ENCODE measurements around the gene ANXA11. TPM values are rescaled to one million over a fixed set of nuclear protein-coding genes. Genes with fewer than 3 reads are reported as not detected.

ANXA11 gene
- total RNA-seq, 1 experiment from 2014 or later = 66.1 TPM

DNA sequence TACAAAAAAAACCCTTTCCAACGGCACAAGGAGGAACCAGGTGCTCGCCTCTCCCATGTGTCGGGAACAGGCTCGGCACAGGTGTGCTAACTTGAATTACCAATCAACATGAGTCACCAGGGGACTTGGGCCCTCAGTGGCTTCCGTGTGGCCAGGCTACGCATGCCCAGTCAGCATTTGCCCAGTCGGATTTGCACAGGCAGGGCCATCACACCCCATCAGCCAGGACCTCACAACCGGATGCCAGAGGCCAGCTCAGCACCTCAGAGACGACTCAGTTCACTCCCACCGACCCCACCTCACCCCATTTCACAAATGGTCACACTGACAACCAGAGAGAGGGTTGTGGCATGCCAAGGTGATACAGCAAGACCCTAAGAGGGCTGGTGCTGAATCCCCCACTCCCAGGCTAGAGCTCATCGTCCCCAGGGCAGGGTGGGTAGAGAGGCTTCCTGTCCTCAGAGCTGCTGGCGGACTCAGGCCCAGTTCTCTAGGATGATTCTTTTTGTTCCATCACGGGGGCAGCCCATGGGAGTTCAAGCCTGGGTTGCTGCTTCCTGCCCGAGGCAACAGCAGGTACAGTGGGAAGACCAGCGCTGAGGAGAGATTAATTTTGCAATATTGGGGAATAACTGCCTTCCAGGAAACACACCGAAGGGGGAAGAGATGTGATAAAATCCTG, 13.6 kb downstream of the ANXA11 start:
- no peak for DNase-seq (ENCODE audit: extremely low read depth, low read depth)

DNA sequence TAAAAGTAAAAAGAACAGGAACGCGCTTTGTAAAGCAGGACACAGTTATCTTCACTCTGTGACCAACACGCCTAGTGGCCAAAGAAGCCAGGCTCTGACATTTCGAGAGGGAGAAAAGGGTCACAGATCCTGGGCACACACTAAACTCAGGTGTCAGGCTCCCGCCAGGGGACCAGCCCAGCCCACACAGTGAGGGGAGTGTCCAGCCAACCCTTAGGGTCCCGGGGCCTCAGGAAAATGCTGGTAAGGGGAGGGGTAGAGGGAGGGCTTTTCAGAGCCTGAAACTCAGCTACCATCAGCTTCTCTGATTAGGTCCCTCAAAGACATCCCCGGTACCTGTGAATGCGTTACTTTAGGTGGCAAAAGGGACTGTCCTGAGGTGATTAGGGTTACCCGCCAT, 16.6 kb downstream of the ANXA11 start:
- DNase-seq (ENCODE audit: extremely low read depth, low read depth) = no peak

DNA sequence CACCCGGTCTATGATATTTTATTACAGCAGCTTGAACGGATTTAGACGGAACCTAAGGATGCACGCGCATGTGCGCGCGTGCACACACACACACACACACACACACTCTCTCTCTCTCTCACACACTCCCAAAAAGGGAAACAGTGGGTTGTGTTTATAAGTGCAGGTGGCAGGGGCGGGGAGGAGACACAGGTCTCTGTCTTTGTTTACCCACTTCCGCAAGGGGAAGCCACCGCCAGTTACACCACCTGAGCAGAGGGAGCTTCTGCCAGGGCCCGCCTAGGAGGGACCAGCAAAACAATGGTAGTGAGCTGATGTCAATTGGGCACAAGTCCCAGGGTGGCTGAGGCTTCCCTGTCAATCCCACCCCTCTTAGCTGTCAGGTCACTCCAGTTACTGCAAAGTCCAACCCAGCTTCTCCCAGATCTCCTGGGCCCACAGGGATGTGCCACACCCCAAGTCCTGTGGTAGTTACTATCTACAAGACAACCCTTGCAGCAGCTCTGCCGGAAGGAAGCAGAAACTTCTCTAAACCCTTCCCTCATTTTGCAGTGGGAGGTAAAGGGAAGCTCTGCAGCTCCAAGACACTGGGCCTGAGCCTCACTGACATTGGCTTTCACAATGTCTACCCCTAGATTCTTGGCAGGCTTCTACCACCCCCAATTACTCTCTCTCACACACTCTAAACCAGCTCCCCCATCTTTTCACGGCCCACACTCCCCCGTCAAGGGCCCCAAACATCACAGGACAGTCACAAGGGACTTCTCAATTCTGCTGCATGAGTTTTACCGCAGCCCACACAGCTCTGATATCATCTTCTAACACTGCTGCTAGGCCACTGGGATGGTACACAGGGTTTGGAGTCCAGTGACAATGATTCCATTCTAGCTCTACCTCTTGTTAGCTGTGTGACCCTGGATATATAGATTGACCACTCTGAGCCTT, 17.6 kb downstream of the ANXA11 start:
- no peak for DNase-seq (ENCODE audit: extremely low read depth, low read depth)

DNA sequence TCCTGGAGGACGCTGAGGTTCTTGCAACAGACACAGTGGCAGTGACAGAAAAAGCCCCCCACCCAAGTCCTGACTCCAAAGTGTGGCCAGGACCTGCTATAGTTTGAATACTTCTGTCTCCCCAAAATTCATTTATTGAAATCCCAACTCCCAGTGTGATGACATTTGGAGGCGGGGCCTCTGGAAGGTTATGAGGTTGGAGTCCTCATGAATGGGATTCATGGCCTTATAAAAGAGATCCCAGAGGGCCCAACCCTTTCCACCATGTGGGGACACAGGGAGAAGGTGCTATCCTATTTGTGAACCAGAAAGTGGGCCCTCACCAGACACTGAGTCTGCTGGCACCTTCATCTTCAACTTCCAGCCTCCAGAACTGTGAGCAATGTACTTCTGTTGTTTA, 18.3 kb downstream of the ANXA11 start:
- no peak for DNase-seq (ENCODE audit: extremely low read depth, low read depth)

DNA sequence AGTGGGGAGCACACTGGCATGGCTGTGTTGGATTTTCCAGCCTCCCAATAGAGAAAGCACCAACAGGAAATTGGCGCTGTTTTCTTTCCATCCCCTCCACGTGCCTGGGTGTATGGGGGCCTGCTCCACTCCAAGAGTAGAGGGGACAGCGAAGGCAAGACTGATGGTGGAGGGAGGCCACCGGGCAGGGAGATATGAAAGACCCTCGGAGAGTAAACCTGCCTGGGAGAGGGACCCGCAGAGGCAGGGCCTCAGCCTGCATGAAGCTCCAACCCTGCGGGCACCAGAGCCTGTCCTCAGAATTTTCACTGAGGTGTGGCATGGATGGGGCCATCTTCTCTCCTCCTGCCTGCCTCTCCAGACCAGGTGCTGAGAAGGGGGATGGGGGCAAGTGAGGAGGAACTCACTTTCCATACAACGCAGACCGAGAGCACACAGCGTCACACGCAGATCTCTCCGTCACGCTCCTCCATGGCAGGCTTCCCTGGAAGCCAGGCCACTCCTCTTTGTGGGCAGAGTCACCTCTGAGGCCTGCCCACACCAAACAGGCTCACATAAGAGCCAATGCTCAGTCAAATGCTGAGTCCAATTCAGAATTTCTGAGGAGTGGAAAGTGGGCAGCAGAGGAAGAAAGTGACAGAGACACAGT, 18.8 kb downstream of the ANXA11 start:
- DNase-seq (ENCODE audit: extremely low read depth, low read depth) = no peak

DNA sequence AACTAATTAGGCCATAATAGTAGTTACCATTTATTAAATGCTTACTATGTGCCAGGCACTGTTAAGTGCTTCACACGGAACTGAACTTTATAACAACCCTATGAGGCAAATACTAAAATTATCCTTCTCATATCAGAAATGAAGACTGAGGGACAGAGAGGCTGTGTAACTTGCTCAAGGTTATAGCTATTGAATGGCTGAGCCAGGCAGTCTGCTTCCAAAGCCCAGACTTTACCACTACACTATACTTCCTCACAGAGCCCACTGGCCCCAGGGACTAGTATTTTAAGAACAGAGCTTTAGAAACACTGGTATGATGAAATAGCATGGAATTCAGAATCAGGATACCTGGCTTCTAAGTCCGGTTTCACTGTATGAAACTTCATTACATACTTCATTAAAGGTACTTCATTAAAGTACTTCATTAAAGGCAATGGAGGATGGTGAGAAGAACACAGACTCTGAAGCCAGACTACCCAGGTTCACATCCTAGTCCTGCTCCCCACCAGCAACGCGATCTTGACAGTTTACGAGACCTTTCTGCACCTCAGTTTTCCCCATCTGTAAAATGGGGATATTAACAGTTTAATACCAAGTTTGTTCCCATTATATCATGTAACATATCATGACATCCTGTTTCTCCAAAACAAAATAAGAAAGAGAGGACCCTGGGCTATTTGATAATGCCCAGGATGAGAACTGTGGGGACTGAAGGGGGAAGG, 19.6 kb downstream of the ANXA11 start:
- no peak for DNase-seq (ENCODE audit: extremely low read depth, low read depth)

DNA sequence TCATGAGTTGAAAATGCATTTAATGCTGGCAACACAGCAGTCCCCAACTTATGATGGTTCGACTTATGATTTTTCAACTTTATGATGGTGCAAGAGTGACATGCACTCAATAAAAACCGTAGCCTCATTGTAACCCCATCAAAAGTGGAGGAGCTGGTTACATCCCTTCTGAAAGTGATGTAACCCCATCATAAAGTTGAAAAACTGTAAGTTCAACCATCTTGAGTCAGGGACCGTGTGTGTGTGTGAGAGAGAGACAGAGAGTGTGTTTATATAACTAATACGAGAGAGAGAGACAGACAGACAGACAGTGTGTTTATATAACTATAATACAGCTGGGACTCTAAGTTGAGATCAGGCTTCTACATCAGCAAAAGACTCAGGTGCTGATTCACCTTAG, 21.0 kb downstream of the ANXA11 start:
- no peak for DNase-seq (ENCODE audit: extremely low read depth, low read depth)

DNA sequence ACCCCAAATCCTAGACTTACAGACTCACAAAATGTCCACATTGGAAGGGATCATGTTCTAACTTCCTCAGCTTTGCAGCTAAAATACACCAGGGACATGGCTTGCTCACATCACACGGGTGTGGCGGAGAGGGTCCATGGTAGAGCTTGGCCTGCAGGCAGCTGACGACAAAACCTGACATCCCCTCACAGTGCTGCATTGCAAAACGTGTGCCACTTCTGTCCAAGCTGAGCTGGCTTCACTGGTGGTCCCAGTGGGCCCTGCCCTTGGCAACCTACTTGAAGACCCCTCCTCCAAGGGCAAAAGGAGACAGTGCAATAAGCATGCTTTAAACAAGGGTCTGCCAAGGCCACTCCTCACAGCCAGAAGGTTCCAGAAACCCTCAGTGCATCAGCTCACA, 21.9 kb downstream of the ANXA11 start:
- no peak for DNase-seq (ENCODE audit: extremely low read depth, low read depth)

DNA sequence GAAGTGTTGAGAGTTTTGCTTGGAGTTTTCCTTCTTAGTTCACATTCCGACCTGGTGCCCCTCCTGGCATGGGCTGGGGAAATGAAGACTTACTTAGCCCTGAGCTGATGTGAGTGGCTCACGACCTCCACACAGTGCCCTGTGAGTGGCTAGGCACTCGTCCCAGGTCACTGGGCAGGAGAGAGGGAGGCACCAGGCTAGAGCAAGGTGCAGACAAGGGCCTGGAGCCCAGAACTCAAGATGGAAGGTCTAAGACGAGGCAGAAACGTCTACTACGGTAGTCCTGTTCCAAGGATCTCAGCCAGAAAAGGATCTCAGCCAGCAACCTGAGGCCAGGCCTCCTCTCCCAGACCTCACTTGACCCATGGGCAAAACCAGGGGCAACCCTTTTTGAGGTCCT, 22.4 kb downstream of the ANXA11 start:
- DNase-seq (ENCODE audit: extremely low read depth, low read depth) = no peak

DNA sequence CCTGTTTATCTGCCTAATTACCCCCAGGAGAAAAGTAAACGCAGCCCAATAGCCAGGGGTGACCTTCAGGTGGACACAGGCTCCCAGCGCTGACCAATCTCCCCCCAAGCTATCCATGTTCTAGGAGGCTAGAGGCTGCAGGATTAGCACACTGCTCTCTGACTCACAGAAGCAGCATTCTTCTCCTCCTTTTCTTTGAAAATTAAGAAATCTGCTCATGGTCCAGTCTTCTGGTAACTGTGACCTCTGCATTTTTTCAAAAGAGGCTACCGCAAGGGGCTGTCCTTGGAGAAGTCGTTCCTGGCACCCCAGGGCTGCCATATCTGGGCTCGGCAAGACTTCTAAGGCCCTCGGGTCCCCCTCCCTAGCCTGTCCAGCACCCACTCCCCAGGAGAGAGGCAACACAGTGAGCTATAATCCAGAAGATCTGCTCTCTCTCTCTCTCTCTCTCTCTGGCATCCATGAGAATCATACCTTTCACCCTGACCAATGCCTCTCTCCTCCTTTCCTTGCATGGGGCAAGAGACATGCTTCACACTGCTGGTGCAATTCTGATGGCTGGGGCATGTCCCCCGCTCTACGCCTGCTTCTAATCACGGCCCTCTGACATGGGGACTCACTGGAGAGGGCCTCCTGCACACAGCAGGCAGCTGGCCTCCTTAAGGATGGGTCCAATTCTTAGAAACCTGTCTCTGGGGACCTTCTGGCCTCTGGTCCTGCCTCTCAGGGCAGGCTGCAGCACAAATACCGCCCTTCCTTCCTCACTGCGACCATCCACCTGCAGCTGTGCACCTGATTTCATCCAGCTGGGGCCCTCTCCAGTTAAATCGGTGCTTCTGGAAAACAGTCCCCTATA, 27.3 kb downstream of the ANXA11 start:
- DNase-seq (ENCODE audit: extremely low read depth, low read depth) = no peak

DNA sequence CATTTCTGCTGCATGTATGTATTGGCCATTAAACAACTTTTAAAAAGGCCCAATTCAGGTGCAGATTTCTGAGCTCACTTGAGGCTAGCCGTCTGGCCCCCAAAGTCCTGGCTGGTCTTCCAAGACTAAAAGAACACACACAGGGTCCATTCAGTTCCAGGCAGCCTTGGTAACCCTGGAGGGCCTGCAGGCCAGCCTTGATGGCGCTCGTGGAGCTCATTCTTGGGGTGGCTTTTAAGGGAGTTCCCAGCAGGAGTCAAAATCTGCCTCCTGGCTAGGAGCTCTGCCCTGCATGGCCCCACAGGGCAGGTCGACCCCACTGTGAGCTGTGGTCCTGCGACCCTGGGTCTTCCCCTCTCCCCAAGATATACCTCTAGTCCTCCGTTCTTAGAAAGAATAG, 28.8 kb downstream of the ANXA11 start:
- DNase-seq (ENCODE audit: extremely low read depth, low read depth) = no peak

DNA sequence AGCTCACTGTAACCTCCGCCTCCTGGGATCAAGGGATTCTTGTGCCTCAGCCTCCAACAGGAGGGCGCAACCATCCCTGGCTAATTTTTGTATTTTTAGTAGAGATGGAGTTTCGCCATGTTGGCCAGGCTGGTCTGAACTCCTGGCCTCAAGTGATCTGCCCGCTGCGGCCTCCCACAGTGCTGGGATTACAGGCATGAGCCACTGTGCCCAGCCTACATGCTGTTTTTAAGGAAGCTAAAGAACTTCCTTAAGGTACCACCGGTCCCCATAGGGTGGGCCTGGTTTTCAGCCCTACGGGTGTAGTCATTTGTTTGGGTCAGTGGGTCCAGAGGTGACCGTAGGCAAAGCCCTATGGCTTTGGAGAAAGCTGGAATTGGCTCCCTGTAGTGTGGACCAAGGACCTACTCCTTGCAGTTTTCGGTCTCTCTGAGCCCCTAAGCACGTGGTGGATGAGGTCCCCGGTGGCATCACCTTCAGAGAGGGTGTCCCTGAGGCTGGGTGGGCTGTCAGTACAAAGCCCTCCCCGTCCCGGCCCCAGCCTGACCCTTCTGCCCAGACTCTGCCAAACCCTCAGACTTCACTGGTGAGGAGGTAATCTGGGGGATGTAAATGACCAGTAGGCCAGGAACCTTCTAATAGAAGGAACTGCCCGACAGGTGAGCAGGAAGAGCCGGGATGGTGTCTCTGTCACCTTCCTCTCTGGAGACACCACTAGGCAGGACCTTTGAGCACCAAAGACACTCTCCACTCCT, 30.5 kb downstream of the ANXA11 start:
- no peak for DNase-seq (ENCODE audit: extremely low read depth, low read depth)

DNA sequence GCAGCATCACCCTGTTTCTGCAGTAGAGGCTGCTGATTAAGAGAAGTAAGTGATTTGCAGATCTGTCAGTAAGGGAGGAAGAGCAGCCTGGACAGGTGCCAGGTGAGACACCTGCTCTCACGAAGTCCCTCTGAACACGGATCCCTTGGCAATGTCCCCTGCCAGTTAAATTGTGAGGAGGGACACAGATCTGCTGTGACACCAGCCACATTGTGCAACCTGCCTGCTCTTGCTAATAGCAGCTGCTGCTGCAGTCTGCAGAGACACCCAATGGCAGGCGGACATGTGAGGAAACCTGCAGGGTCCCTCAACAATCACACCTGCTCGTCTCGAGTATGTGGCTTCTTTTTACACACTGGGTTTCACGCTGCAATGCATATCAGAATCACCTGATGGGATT, 31.9 kb downstream of the ANXA11 start:
- no peak for DNase-seq (ENCODE audit: extremely low read depth, low read depth)

DNA sequence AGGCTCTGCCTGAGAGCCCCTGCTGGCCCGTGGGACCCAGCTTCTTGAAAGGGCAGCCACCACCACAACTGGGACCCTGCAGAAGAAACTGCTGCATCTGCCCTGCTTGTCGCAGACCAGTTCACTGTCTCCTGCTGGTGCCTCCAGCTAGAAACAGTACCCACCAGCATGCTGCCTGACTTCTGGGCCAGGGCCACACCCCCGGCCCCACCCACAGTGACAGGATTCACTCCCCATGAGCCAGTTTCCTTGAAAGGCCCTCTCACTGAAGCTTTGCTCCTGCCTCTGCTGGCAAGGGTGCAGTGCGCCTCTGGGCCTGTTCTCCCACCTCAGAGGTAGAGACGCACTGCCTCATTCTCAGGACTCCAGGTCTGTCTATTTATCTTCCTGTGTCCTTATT, 32.4 kb downstream of the ANXA11 start:
- DNase-seq (ENCODE audit: extremely low read depth, low read depth) = no peak

DNA sequence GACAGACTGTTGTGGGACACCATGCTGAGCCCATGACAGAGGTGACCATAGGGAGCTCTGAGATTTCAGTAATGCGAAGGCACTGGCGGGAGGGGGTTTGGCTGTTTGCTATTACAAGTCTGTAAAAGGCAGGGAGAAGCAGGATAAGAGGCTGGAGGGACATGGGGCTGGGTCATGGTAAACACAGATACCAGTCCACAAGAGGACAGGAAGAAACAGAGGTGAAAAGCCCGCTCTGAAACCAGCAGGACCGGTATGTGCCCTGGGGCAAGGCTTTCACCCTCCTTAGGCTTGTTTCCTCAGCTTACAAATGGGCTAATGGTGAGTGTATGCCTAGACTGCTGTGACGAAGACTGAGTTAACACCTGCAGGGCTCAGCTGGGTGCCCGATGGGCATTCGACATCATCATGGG, 34.1 kb downstream of the ANXA11 start:
- no peak for DNase-seq (ENCODE audit: extremely low read depth, low read depth)

DNA sequence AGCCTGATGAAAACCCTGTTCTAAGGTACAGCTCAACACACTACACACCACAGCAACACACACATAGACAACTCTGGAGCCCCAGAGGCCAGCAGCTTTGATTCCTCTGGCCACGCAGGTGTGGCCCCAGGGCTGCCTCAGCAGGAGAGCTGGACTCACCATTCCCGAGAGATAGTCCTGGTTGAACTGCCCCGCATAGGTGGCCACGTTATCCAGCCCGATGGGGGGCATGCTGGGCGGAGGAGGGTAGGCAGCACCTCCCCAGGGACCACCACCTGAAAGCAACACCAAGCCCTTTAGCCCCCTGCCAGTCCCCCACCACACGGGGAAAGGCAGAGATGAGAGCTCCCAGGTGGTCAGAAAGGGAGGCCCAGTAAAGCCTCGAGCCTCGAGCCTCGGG, 34.7 kb downstream of the ANXA11 start:
- no peak for DNase-seq (ENCODE audit: extremely low read depth, low read depth)

DNA sequence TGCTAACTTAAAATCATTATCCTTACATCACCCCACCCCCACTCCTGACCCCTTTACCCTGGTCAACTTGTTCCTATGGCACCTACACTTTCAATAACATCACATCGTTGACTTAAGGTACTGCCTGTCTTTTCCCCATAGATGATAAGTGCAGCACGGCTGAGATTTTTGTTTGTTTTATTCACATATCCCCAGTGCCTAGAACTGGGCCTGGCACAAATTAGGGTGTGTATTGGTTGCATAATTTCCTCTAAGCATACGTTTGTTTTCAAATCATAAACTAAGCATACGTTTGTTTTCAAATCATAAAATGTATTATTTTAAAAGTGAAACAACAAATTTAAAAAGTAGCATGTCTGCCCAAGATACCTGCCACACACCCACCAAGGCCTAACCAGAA, 35.3 kb downstream of the ANXA11 start:
- DNase-seq (ENCODE audit: extremely low read depth, low read depth) = no peak

DNA sequence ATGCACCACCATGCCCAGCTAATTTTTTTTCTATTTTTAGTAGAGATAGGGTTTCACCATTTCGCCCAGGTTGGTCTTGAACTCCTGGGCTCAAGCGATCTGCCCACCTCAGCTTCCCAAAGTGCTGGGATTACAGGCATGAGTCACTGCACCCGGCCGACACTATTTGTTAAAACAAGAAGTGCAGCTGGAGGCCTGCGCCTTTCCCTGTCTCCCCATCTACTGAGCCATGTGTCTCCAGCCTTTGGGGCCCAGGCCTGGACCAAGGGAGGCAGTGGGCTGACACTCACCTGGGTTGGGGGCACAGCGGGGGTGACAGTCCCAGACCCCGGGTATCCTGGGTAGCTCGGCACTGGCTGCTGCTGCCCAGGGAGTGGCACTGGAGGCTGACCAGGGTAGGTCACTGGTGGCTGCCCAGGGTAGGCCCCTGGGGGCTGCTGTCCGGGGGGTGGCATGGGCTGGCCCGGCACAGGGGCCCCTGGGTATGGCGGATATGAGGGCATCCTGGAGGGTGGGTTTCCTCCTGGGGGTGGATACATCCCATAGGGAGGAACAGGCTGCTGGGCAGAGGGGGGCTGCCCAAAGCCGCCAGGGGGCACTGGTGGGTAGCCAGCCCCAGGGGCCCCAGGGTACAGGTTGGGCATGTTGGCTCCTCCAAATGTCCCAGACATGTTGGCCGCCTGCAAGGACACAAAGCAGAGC, 36.5 kb downstream of the ANXA11 start:
- no peak for DNase-seq (ENCODE audit: extremely low read depth, low read depth)

DNA sequence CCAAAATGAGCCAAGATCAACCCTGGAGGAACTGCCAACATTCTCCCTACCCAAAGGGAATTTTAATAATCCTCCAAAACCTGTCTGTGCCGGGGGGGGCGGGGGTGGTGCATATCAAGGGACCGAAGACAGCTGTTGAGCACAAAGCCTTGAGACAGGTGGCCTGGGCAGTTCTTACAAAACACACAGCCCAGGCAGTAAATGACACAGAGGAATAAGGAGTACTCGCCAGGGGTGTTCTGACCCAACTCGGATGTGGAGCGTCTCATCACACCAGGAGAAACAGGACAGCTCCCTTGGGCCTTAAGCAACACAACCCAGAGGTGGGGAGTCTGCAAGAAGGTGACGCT, 37.2 kb downstream of the ANXA11 start:
- no peak for DNase-seq (ENCODE audit: extremely low read depth, low read depth)
